Progenitor cell of endocrine pancreas (in vitro differentiated cells): ENCODE measurements around the gene HBS1L. TPM values are rescaled to one million over a fixed set of nuclear protein-coding genes. Genes with fewer than 3 reads are reported as not detected.

Experiments
- DNase-seq: peaks from one replicate; pipeline ENCODE4 v3.0.0; 2021; ENCODE audit warnings: low spot score; ENCODE audit not compliant: unreplicated experiment
- H3K27ac Mint-ChIP-seq: 2 replicates; pipeline ENCODE4 v1.8.0; 2021; ENCODE audit warnings: mild to moderate bottlenecking, moderate library complexity, mixed read lengths
- H3K27me3 Mint-ChIP-seq: 2 replicates; pipeline ENCODE4 v1.8.0; 2021; ENCODE audit warnings: mixed read lengths
- H3K36me3 Mint-ChIP-seq: 2 replicates; pipeline ENCODE4 v1.8.0; 2022; ENCODE audit warnings: mixed read lengths; ENCODE audit not compliant: insufficient read depth
- H3K4me1 Mint-ChIP-seq: 2 replicates; pipeline ENCODE4 v1.8.0; 2021; ENCODE audit warnings: low read depth, mixed read lengths
- H3K4me3 Mint-ChIP-seq: 2 replicates; pipeline ENCODE4 v1.8.0; 2021; ENCODE audit warnings: low read depth, mild to moderate bottlenecking, moderate library complexity, mixed read lengths
- H3K9me3 Mint-ChIP-seq: 2 replicates; pipeline ENCODE4 v1.8.0; 2021; ENCODE audit warnings: low read depth, mixed read lengths
- total RNA-seq: library from RNA; stranded (reverse); gene quantifications from 2 replicates; pipeline ENCODE4 v1.2.1, GENCODE V29; 2021
- TF ChIP-seq, protein P1 (sequence below): fragments of 200-600 bp; sonication (generic); IDR thresholded peaks from one replicate; pipeline ENCODE4 v1.5.0; 2021; ENCODE audit warnings: antibody characterized with exemption, mild to moderate bottlenecking; ENCODE audit not compliant: unreplicated experiment

HBS1L gene
- total RNA-seq, 1 donor from 2014 or later, result 77.2 TPM

DNA sequence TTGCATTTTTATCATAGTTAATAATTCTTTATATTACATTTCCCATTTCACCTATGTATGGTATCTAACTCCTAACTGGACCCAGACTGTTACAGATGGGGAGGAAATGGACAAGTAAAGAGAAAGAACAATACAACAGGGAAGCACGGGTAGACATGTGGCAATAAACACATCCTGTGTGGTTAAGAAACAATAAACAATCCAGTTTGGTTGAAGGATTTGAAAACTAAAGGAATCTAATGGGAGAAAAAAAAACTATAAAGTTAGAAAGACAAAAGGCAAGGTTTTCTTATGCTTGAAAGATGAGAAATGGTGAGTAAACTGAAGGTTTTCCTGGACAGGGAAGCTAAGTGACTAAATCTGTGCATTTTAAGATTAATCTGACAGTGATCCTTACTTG is 69.8 kb downstream of the HBS1L start:
- no peaks in the 10 kb centered on the region for H3K9me3 Mint-ChIP-seq
- no peaks in the 10 kb centered on the region for H3K27me3 Mint-ChIP-seq
- H3K36me3 Mint-ChIP-seq, result peaks cover 22% of the 10 kb centered on the region
- no peak overlapping the region for H3K27ac Mint-ChIP-seq
- H3K4me3 Mint-ChIP-seq, result no peak overlapping the region
- no peak for DNase-seq
- H3K4me1 Mint-ChIP-seq, result no peaks in the 10 kb centered on the region
- TF ChIP-seq, protein P1, sequence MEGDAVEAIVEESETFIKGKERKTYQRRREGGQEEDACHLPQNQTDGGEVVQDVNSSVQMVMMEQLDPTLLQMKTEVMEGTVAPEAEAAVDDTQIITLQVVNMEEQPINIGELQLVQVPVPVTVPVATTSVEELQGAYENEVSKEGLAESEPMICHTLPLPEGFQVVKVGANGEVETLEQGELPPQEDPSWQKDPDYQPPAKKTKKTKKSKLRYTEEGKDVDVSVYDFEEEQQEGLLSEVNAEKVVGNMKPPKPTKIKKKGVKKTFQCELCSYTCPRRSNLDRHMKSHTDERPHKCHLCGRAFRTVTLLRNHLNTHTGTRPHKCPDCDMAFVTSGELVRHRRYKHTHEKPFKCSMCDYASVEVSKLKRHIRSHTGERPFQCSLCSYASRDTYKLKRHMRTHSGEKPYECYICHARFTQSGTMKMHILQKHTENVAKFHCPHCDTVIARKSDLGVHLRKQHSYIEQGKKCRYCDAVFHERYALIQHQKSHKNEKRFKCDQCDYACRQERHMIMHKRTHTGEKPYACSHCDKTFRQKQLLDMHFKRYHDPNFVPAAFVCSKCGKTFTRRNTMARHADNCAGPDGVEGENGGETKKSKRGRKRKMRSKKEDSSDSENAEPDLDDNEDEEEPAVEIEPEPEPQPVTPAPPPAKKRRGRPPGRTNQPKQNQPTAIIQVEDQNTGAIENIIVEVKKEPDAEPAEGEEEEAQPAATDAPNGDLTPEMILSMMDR, result no peak

DNA sequence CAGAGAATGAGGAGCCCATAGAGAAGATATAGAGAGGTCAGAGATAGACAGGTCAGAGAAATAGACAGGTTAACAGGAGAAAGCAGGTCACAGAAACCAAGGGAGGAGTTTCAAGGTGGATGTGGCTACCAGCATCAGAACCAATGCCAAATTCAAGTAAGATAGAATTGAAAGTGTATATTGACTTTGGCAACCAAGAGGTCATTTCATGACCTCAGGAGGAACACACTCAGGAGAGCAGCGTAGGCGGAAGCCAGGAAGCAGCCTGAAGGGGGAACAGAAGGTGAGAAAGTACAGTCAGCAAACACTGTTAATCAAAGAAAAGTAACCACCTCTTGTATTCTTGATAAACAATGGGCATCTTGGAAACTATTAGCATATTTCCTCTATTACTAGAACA is 70.8 kb downstream of the HBS1L start:
- TF ChIP-seq, protein P1, result no peak
- Mint-ChIP-seq H3K27me3 (no peaks in the 10 kb centered on the region), H3K27ac (no peak overlapping the region)

DNA sequence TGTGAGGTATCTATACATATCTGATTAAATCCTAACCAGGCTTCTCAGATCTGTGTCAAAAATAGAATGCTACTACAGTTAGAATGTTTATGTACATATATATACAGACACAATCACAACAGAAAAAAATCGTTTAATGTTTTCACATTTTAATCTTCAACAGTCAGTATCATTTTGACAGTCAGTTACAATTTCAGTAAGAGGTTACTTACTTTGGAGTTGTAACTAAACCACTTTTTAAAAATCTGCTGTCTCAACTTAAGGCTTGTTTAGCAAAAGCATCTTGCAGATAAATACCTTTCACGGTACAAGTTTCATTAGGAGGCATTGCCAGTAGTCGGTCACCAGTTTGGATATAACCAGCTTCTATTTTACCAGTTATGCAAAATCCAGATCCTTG is 72.5 kb downstream of the HBS1L start:
- Mint-ChIP-seq H3K9me3 (no peaks in the 10 kb centered on the region), H3K27me3 (no peaks in the 10 kb centered on the region), H3K4me3 (no peak overlapping the region), H3K27ac (no peak overlapping the region), H3K36me3 (peaks cover 20% of the 10 kb centered on the region), H3K4me1 (no peaks in the 10 kb centered on the region)
- TF ChIP-seq, protein P1, result no peak
- no peak for DNase-seq

More for the DNA sequence above, 70.8 kb downstream of the HBS1L start:
- Mint-ChIP-seq H3K4me1 (no peaks in the 10 kb centered on the region), H3K4me3 (no peak overlapping the region), H3K9me3 (no peaks in the 10 kb centered on the region), H3K36me3 (peaks cover 20% of the 10 kb centered on the region)
- no peak for DNase-seq

DNA sequence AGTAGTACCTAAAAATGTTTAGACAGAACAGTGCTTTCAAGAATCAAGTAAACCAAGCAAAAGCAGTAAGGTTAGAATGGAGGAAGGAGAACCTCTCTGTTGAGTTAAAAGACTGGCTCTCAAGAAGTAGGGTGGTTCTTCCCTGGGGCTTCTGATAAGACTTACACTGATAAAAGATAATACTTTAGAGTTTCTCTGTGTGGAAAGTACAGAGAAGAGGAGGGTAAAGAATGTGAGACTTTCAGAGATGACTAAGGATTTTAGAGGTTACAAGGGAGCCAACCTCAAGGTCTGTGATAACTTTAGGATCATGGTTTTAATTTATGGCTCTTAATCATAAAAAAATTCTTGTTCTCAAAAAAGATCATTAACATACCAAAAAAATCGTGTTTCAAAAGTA is 73.8 kb downstream of the HBS1L start:
- H3K27ac Mint-ChIP-seq, result no peak overlapping the region

DNA sequence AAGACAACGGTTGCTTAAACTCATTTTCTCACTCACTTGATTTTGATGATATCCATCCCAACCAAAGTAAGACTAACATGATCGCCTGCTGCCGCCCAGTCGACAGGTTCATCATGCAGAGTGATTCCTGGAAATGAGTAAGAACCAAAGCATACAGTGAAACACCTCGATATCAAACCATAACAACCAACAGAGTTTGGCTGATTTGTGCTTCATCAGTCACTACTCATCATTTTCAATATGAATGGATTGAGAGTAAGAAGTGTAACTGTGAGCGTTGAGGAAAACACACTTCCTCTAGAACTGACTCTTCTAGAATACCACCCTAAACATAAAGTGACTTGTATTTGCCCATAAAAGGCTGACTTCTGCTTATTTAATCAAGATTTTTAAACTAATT is 75.5 kb downstream of the HBS1L start:
- TF ChIP-seq, protein P1, result no peak
- H3K9me3 Mint-ChIP-seq, result peaks cover 20% of the 10 kb centered on the region
- H3K27me3 Mint-ChIP-seq, result no peaks in the 10 kb centered on the region
- peaks cover 41% of the 10 kb centered on the region for H3K36me3 Mint-ChIP-seq
- H3K4me1 Mint-ChIP-seq, result no peaks in the 10 kb centered on the region
- DNase-seq, result no peak
- H3K27ac Mint-ChIP-seq, result no peak overlapping the region
- H3K4me3 Mint-ChIP-seq, result no peak overlapping the region

More for the DNA sequence above, 73.8 kb downstream of the HBS1L start:
- Mint-ChIP-seq H3K4me3 (no peak overlapping the region), H3K4me1 (no peaks in the 10 kb centered on the region), H3K36me3 (peaks cover 28% of the 10 kb centered on the region), H3K9me3 (peaks cover 6% of the 10 kb centered on the region), H3K27me3 (no peaks in the 10 kb centered on the region)
- TF ChIP-seq, protein P1, result no peak
- DNase-seq, result no peak
